ENCODE measurements around the gene ACKR2. TPM values are rescaled to one million over a fixed set of nuclear protein-coding genes. Genes with fewer than 3 reads are reported as not detected.
"Not testable (repeated sequence)": the region's sequence is repeated elsewhere in the genome, so short reads cannot be mapped to it uniquely, and the experiment has no call there.

The ACKR2 gene
- total RNA-seq, 1 donor from 2014 or later, result 1.00 TPM

DNA sequence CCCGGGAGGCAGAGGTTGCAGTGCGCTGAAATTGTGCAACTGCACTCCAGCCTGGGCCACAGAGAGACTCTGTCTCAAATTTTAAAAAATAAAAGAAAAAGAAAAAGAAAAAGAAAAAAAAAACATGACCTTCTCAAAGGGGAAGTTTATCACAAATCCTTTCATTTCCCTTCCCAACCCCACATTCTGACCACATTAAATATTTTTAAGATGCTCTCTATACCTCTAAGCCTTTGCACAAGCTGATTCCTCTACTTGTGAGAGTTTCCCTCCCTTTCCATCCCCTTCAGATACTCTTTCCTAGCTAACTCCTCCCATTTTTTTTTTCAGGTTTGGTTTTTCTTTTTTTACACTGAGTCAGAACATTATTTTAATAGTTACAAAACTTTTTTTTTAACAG, 9.0 kb upstream of the ACKR2 start:
- intact Hi-C loops (cut with micrococcal nuclease), result loop anchor here (5.0 to 10.0 kb wide), 2 partner anchors 145 to 218 kb away; partner anchors contain the start of genes SEC22C and ZBTB47

DNA sequence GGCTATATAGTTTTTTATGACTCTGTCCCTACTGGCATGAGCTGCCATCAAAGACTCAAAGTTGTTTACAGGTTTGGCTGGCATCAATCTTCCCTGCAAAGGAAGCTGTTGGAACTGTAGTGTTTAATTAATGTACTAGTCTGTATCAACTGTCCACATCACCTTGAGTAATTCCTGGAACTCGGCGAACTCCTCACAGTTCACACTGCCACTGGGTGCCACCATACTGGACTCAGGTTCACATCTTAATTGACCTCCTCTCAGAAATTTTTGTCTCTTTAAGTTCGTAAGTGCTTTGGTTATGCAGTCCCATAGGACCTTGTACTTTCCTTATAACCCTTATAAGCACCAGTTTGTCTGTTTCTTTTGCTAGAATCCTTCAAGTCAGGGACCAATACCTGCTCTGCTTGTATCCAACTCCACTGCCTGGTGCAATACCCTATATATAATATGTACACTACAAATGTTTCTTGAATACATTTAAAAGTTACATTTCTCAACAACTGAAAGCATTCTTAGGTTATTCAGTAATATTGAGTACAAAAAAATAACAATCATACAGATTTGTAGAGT, 8.1 kb upstream of the ACKR2 start:
- intact Hi-C loops (cut with micrococcal nuclease), result loop anchor here (5.0 to 10.0 kb wide), 2 partner anchors 146 to 219 kb away; partner anchors contain the start of genes SEC22C and ZBTB47

DNA sequence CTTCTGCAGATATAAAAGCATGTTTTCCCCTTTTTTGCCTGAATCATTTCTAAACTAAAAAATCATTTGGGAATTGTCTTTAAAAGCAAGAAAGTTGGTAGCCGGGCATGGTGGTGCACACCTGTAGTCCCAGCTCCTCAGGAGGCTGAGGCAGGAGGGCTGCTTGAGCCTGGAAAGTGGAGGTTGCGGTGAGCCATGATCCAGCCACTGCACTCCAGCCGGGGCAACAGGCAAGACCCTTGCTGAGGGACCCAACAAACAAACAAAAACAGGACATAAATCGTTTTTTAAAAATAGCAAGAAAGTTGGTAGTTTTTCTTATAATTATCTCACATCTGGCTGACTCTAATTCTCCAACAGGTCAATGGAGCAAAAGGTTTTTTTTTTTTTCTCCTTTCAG, 7.5 kb upstream of the ACKR2 start:
- intact Hi-C loops (cut with micrococcal nuclease), result loop anchor here (5.0 to 10.0 kb wide), 2 partner anchors 147 to 219 kb away; partner anchors contain the start of genes SEC22C and ZBTB47

DNA sequence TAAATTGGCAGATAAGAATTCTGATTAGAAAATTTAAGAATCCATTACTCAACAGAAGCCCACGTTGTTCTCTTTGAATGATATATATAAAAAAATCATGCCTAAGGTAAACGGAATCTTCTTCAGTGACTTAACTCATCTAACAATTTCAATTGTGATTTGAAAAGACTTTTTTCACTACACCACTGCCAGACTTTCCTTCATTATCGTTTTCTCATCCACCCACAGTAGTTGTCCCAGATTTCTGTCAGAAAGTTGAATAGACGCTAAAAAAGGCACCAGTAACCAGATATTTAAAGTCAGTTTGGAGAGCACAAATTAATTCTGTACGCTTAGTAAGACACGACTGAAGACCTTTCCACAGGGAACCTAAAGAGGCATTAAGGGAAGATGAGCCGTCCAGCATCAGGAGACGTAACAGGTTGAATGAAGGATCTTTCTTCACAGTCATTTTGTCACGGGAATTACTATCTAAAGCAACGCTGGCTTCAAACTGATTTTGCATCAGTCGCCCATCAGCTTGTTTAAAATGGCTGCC, 6.3 kb upstream of the ACKR2 start:
- intact Hi-C loops (cut with micrococcal nuclease), result loop anchor here (5.0 to 10.0 kb wide), 2 partner anchors 148 to 221 kb away; partner anchors contain the start of genes SEC22C and ZBTB47

DNA sequence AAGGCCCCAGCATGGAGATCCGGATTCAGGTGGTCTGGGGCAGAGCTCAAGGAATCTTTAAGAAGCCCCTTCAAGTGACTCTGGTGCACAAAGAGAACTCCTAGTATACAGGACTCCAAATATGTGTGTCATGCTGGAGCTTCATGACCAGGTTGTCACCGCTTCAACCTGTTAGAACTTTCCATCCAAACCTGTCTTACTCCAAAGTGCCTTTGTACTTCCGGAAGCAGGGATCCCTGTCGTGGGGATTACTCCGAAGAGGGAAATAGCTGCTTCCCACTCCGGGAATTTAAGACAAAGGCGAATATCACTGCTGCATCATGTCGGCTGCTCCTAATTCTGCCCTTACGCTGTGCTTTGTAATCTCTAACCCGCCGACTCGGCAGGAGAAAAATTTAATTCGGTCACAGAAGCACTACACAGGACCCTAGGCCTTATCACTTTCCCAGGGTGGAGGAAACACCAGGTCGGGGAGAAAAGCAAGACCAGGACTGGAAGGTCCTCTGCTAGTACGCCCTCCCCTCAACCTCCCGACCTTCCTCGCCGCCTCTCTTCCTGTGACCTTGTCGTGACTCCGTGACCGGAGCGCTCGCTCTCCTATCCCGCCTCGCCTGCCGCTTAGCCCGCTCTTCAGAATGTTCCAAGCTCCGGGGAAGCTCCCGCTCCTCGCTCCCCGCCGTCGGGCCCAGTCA, 5.7 kb upstream of the ACKR2 start:
- intact Hi-C loops (cut with micrococcal nuclease), result loop anchor here (1.0 to 10.0 kb wide), 11 partner anchors 23 to 819 kb away; partner anchors contain the start of genes ANO10, CCDC13, SEC22C and SS18L2

DNA sequence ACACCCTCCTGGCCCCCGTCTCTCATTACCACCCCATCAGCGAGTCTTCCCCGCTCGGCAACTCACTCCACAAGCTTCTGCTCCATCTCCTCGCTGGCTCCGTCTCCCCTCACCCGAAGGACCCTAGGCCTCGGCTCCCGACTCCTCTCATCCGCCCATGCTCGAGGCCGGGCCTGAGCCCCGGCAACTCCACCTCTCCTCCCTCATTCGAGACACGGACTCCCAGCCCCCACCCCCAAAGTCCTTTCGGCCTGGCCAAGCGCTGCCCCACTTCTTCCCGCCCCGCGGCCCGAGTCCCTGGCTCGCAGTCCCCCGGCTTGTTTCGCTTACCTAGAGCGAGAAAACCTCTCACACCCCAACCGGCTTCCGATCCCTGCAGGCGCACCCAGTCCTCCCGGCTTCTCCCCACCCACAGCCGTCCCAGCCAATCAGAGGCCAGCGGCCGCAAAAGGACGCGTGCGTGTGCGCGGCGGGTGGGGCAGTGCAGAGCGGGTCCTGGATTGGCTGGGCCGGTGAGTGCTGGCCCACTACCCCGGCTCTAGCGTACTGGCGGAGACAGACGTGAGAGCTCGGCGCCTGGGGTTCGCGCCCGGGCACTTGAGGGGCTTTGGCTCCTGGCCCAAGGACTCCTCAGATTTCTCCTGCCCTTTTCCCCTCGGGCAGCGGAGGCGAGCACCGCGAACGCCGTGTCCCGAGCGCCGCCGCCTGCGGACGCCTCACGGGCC, 5.0 kb upstream of the ACKR2 start, which contains the start of gene HIGD1A:
Gene HIGD1A, minus strand, starts transcription at position 385 of the 725 bp plus-strand sequence. CDS start 10,237 bp downstream, outside the sequence.
- intact Hi-C loops (cut with micrococcal nuclease), result loop anchor here (1.0 to 10.0 kb wide), 11 partner anchors 23 to 818 kb away; partner anchors contain the start of genes ANO10, CCDC13, SEC22C and SS18L2

DNA sequence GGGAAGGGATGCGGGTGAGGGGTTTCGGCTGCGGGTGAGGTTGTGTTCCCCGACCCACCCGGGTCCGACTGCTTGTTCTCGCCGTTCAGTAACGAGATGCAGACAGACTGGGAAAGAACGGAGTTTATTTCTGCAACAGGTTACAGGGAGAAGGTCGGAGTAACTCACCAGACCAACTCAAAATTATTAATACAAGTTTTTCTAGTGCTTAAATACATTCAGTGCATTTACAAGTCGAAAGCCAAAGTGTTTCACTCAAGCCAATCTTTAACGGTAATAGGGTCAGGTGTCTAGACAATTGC, 4.5 kb upstream of the ACKR2 start:
- intact Hi-C loops (cut with micrococcal nuclease), result loop anchor here (1.0 to 10.0 kb wide), 11 partner anchors 24 to 818 kb away; partner anchors contain the start of genes ANO10, CCDC13, SEC22C and SS18L2

DNA sequence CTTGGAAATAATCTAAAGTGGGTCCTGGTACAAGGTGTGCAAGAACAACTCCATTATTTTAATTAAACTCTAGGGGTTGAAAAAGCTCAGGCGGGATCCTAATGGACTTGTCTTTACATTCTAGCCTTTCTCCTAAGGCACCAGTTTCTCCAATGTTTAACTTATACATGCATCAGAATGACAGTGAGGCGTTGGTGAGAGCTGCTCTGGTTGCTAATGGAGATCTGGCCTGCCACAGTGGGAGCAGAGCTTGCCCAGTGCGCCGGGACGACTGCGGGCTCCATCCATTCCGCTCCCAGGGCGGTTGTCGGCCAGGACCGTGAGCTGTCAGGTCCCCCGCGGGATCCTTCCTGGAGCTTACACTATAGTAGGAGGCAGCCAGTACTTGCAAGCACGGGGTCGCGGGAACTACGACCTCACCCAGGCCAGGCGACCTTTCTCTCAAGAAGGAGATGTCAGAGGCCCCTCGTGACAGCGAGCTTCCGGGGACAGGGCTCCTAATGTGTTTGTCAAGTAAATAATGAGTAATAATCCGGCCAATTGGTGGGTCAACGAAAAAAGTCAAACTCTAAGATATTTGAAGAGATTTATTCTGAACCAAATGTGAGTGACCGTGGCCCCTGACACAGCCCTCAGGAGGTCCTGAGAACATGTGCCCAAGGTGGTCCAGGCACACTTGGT, 4.0 kb upstream of the ACKR2 start:
- intact Hi-C loops (cut with micrococcal nuclease), result loop anchor here (2.0 to 10.0 kb wide), 4 partner anchors 24 to 484 kb away; partner anchors contain the start of gene ZBTB47

DNA sequence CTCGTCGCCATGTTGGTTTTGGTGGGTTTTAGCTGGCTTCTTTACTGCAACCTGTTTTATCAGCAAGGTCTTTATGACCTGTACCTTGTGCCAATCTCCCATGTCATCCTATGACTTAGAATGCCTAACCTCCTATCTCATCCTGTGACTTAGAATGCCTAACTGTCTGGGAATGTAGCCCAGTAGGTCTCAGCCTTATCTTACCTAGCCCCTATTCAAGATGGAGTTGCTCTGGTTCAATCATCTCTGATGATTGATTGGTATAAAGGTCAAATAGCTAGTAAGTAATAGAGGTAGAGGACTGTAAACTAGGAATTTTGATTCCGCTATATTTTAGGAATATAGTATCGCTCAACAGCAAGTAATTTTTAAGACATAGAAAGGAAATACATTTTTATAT, 1.3 kb upstream of the ACKR2 start:
- intact Hi-C loops (cut with micrococcal nuclease), result loop anchor here (10.0 kb wide), 1 partner anchor 153 kb away; the partner anchor contains the start of gene ZBTB47

DNA sequence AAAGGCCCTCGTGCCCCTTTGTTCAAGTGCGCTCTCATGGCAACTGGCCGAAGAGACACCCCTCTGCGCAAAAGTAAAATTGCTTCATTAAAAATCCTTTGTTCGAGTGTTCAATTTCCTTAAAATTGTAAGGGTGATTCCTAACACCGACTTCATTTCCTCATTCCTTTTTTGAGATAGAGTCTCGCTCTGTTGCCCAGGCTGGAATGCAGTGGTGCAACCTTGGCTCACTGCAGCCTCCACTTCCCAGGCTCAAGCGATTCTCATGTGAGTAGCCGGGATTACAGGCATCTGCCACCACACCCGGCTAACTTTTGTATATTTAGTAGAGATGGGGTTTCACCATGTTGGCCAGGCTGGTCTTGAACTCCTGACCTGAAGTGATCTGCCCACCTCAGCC, 1.5 kb downstream of the ACKR2 start:
- intact Hi-C loops (cut with micrococcal nuclease), result not testable (repeated sequence)

DNA sequence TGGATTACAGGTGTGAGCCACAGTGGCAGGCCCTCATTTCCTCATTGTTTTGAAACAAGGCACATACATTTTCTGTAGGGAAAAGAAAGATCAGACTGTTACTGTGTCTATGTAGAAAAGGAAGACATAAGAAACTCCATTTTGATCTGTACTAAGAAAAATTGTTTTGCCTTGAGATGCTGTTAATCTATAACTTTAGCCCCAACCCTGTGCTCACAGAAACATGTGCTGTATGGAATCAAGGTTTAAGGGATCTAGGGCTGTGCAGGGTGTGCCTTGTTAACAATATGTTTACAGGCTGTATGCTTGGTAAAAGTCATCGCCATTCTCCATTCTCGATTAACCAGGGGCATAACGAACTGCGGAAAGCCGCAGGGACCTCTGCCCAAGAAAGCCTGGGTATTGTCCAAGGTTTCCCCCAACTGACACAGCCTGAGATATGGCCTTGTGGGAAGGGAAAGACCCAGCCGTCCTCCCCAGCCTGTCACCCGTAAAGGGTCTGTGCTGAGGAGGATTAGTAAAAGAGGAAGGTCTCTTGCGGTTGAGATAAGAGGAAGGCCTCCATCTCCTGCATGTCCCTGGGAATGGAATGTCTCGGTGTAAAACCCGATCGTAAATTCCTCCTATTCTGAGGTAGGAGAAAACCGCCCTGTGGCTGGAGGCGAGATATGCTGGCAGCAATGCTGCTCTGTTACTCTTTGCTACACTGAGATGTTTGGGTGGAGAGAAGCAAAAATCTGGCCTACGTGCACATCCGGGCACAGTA, 2.1 kb downstream of the ACKR2 start:
- intact Hi-C loops (cut with micrococcal nuclease), result not testable (repeated sequence)

DNA sequence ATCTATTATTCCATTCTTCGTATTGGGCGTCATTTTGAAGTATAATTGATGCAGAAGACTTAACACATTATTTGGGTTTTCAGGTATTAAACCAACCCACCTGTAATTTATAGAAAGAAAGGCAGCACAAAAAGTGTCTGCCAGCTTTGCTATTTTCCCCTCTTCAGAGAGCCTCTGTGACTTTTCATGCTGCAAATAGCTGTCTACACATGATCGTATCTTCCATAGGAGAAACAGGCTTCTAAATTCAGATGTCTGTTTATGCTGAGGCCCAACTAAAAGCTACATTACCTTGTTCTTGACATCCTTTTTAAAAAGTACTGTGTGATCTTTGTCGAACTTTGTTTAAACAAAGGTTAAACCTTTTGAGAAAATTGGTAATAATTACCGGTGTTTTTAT, 5.0 kb downstream of the ACKR2 start:
- intact Hi-C loops (cut with micrococcal nuclease), result no loop called here

DNA sequence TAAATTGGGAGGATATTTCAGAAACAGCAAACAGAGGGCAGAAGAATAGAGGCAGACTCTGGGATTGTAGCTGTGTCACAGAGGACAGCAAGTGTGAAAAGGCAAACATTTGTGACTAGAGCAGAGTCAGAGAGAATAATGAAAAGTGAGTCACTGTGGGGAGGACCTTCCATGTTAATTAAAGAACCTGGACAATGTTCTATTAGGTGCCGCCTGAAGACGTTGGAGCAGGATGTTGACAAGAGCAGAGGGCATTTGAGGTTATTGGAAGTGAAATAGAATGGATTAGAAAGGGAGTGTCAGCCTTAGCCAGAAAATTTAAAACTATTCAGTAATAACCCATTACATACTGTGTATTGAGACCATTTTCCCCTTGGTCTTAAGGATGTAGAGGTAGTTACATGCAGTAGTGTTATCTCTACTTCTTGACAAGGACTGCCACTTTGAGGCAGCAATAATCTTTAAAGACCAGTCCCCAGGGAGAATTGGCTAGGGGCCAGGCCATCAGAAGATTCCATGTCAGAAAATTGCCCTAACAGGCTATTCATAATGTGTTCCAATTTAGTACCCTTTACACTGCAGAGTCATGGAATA, 5.8 kb downstream of the ACKR2 start:
- intact Hi-C loops (cut with micrococcal nuclease), result no loop called here

DNA sequence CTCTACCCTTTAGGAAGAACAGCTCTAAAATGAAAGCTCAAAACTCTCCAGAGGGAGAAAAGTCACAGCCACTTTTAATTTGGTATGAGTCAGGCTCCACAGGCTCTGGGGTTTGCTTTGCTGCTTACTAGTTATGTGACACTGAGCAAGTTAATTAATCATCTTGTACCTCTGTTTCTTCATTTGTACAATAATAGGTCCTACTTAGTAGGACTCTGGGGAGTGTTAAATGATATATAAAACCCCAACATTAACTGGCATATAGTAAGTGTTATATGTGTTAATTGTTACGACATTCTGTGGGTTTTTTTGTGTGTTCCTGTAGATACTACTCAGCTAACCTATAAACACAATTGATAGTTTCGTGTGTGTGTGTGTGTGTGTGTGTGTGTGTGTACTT, 6.6 kb downstream of the ACKR2 start:
- intact Hi-C loops (cut with micrococcal nuclease), result no loop called here

DNA sequence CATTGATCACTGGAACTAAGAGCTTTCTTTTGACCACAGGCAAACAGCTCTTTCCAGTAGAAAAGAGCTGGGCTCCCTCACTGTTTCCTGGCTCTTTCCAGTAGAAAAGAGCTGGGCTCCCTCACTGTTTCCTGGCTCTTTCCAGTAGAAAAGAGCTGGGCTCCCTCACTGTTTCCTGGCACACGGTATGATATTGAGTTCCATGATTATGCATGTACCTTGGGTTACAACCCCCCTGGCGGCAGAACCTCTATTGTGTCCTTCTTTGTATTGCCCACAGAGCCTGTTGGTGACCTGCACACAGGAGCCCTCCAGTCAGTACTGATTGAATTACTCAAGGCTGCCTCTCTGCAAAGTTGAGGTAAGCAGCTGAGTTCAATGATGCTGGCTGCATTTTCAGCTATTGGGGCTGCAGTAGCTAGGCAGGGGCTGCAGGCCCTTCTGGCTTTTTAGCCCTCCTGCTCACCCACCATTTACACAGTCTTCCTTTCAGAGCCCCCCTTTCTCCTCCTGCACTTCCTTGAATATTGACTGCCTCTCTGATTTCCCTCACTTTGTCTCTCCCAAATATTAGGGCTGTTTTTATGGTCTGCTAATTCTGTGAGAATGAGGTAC, 10.2 kb downstream of the ACKR2 start:
- intact Hi-C loops (cut with micrococcal nuclease), result no loop called here

DNA sequence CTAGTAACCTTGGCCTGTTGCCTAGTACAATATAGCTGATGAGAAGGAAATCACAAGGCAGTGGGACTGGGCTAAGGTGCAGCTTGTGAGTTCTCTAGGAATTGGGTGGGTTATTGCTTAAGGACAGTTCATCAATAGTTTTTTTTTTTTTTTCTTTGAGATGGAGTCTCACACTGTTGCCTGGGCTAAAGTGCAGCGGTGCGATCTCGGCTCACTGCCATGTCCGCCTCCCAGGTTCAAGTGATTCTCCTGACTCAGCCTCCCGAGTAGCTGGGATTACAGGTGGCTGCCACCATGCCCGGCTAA, 11.5 kb downstream of the ACKR2 start:
- intact Hi-C loops (cut with micrococcal nuclease), result no loop called here

DNA sequence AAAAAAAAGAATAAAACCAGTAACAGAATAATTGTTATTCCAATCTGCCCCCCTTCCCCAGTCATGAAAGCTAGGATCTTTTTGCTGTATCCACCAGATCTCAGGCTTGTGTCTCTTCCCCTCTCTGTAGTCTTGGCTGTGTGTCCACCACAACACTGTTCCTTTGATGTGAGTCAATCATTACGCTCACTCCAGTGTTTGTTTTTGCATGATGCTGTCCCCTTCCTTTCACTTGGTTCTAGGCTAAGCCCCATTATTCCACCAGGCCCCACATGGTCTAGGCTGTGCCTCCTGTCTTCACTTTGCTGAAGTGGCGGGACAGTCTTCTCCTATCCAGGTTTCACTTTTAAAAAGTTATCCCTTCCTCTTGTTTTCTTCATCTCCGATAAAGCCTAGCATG, 13.6 kb downstream of the ACKR2 start:
- intact Hi-C loops (cut with micrococcal nuclease), result no loop called here

DNA sequence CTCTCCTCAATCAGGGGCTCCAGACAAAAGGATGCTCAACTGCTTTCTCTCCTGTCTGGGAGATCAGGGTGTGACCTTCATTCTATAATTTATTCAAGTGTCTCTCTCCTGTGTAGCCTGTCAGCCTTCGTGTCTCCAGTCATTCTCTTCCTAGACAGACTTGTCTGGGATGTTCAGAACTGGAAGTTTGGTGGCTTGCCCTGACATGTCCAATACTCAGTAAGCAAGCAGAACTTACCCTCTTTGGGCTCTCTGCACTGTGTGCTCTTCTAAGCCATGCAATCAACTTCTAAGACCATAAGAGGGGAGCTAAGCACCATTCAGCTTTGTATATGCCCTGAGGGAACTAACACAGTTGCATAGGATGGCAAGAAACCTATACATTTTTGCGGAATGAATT, 14.1 kb downstream of the ACKR2 start:
- intact Hi-C loops (cut with micrococcal nuclease), result no loop called here

DNA sequence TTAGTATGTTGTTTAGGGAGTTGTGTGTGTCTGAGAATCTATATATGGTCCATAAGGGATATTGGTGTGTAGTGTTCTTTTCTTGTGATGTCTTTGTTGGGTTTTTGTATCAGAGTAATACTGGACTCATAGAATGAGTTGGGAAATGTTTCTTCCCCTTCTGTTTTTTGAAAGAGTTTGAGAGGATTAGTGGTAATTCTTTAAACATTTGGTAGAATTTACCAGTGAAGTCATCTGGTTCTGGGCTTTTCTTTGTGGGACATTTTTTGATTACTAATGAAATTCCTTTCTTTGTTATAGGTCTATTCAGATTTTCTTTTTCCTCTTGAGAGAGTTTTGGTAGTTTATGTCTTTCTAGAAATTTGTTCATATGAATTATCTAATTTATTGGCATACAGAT, 16.9 kb downstream of the ACKR2 start:
- intact Hi-C loops (cut with micrococcal nuclease), result no loop called here
